ENCODE data around the gene GALNT16.
"Not testable (repeated sequence)": the region's sequence is repeated elsewhere in the genome, so short reads cannot be mapped to it uniquely, and the experiment has no call there.

GALNT16 gene

GRCh38 chr14:69270097-69270496, 10.1 kb downstream of the GALNT16 start:
- no peak for TF ChIP-seq CTCF (IDR thresholded peaks at IDR 0.05; ENCODE audit: insufficient read depth, low read depth, low read length, missing control alignments)
- DNase-seq (ENCODE audit: low read depth), result no peak
- H3K4me3 ChIP-seq (ENCODE audit: low read depth, low read length), result no peak overlapping the region

DNA sequence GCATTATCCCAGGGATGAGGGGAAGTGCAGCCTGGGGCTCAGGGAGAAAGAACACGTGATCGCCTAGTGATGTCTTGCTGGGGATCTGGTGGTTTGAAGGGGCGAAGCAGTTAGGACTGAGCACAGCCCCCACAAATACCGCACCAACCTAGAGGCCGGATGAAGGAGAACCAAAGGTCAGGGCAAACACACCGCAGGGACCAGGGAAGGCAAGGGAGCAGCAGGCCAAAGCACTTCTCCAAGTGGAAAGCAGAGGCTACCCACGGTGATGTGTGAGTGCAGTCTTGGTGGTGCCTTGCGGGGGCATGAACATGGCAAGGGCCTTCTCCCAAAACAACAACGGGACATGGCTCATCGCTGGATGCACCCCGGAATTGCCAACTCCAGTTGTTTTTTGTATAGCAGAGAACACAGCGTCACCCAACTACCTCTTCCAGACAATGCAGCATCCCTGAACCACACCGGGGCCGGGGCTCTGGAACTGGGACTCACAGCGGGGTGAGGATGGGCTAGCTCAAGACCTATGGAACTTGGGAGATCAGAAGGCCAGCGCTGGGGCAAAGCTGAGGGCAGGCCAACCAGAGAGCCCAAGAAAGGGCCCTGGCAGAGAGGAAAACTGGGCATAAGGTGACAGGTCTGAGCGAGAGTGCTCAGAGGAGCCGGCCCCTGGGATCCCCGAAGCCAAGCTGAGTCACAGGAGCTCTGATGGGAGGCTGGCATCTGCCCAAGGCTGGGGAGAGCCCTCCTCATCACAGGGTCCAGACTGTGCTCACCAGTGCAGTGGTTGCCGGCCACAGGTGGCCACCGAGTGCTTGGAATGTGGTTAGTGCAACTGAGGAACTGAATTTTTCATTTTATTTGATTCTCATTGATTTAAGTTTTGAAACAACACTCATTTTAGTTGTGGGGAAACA, 11.1 kb downstream of the GALNT16 start:
- no peak for TF ChIP-seq CTCF (IDR thresholded peaks at IDR 0.05; ENCODE audit: insufficient read depth, low read depth, low read length, missing control alignments)
- no peak for DNase-seq (ENCODE audit: low read depth)
- no peak overlapping the region for H3K4me3 ChIP-seq (ENCODE audit: low read depth, low read length)

GRCh38 chr14:69274321-69274720, 14.4 kb downstream of the GALNT16 start:
- no peak for DNase-seq (ENCODE audit: low read depth)
- H3K4me3 ChIP-seq (ENCODE audit: low read depth, low read length), result no peak overlapping the region
- TF ChIP-seq CTCF (IDR thresholded peaks at IDR 0.05; ENCODE audit: insufficient read depth, low read depth, low read length, missing control alignments), result no peak

GRCh38 chr14:69275331-69275730, 15.4 kb downstream of the GALNT16 start:
- H3K4me3 ChIP-seq (ENCODE audit: low read depth, low read length), result no peak overlapping the region
- no peak for DNase-seq (ENCODE audit: low read depth)
- no peak for TF ChIP-seq CTCF (IDR thresholded peaks at IDR 0.05; ENCODE audit: insufficient read depth, low read depth, low read length, missing control alignments)

DNA sequence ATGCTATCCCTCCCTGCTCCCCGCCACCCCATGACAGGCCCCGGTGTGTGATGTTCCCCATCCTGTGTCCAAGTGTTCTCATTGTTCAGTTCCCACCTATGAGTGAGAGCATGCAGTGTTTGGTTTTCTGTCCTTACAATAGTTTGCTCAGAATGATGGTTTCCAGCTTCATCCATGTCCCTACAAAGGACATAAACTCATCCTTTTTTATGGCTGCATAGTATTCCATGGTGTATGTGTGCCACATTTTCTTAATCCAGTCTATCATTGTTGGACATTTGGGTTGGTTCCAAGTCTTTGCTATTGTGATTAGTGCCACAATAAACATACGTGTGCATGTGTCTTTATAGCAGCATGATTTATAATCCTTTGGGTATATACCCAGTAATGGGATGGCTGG, 17.4 kb downstream of the GALNT16 start:
- H3K4me3 ChIP-seq (ENCODE audit: low read depth, low read length); DNase-seq (ENCODE audit: low read depth): not testable (repeated sequence)

DNA sequence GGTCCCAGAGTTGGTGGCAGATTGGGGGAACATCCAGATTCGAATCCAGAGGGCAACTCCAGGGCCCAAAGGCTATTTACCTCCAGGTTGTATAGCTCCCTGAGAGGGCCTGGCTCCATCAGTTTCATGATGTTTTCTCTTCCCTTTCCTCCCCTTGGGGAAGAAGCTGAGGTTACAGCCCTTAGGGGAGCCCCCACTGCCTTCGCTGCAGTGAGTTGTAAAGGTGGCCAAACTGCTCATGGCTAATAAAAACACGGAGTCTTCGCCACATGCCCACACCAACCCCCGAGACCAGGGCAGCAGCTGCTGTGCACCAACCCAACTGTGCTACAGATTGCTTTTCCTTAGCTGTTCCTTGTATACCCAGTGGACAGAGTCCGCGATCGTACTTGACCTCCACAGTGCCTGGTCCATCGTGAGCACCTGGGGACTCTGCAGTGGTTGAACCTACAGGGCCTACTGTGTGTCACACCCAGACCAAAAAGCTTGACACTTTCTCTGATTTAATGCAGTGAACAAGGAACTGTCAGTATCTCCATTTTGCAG, 20.9 kb downstream of the GALNT16 start:
- DNase-seq (ENCODE audit: low read depth), result no peak
- no peak overlapping the region for H3K4me3 ChIP-seq (ENCODE audit: low read depth, low read length)
- TF ChIP-seq CTCF (IDR thresholded peaks at IDR 0.05; ENCODE audit: insufficient read depth, low read depth, low read length, missing control alignments), result no peak

- no peak overlapping the region for H3K4me3 ChIP-seq (ENCODE audit: low read depth, low read length)
- TF ChIP-seq CTCF (IDR thresholded peaks at IDR 0.05; ENCODE audit: insufficient read depth, low read depth, low read length, missing control alignments), result no peak
- DNase-seq (ENCODE audit: low read depth), result peak; percentile 36
These were observed 21.7 kb downstream of the GALNT16 start for GRCh38 chr14:69281450-69282169.

Measured in GM12865 (cell line).